LNCAP (cell line): ENCODE results near the gene GFOD1.

ENCODE experiments used
- CTCF ChIP-seq: fragments of 450-650 bp; IDR thresholded peaks from 2 replicates; pipeline ENCODE4 v1.5.1; 2017; ENCODE audit warnings: mild to moderate bottlenecking

The GFOD1 gene

GRCh38 chr6:13396241-13396792, 91.1 kb downstream of the GFOD1 start:
- TF ChIP-seq CTCF: no peak

GRCh38 chr6:13395272-13396237, 91.8 kb downstream of the GFOD1 start:
- TF ChIP-seq CTCF: no peak

- no peak for TF ChIP-seq CTCF
These were observed 94.9 kb downstream of the GFOD1 start for GRCh38 chr6:13392462-13392861.

- no peak for TF ChIP-seq CTCF
These were observed 95.9 kb downstream of the GFOD1 start for GRCh38 chr6:13391537-13391936.

GRCh38 chr6:13390658-13391057, 96.7 kb downstream of the GFOD1 start:
- no peak for TF ChIP-seq CTCF

- no peak for TF ChIP-seq CTCF
These were observed 102.4 kb downstream of the GFOD1 start for GRCh38 chr6:13384966-13385365.

GRCh38 chr6:13384506-13384905, 102.9 kb downstream of the GFOD1 start:
- no peak for TF ChIP-seq CTCF
